Testis (tissue), 2 donors: ENCODE measurements around the gene DHCR24.

Source experiments
- CTCF ChIP-seq, 3 experiments: fragments of 450-650 bp in 2 of 3; fragments of 200-600 bp in 1 of 3; sonication (generic) in 1 of 3; IDR thresholded peaks; one replicate each; pipeline ENCODE4 v1.5.1; 2016 to 2019; ENCODE audit warnings: antibody characterized with exemption in 3 of 3, mild to moderate bottlenecking in 2 of 3, moderate library complexity in 1 of 3
- POLR2A ChIP-seq: fragments of 450-650 bp; IDR thresholded peaks from one replicate; pipeline ENCODE4 v1.6.1; 2017; ENCODE audit warnings: antibody characterized with exemption, mild to moderate bottlenecking, moderate library complexity

GRCh38 chr1:54814126-54814498 is 72.9 kb downstream of the DHCR24 start:
- TF ChIP-seq POLR2A (no peak), CTCF (IDR thresholded peaks at IDR 0.05) (no peak)
